ENCODE measurements around the gene POPDC3.

GRCh38 chr6:105136431-105137350 lies 43.1 kb downstream of the POPDC3 start:
- TF ChIP-seq, protein P1, sequence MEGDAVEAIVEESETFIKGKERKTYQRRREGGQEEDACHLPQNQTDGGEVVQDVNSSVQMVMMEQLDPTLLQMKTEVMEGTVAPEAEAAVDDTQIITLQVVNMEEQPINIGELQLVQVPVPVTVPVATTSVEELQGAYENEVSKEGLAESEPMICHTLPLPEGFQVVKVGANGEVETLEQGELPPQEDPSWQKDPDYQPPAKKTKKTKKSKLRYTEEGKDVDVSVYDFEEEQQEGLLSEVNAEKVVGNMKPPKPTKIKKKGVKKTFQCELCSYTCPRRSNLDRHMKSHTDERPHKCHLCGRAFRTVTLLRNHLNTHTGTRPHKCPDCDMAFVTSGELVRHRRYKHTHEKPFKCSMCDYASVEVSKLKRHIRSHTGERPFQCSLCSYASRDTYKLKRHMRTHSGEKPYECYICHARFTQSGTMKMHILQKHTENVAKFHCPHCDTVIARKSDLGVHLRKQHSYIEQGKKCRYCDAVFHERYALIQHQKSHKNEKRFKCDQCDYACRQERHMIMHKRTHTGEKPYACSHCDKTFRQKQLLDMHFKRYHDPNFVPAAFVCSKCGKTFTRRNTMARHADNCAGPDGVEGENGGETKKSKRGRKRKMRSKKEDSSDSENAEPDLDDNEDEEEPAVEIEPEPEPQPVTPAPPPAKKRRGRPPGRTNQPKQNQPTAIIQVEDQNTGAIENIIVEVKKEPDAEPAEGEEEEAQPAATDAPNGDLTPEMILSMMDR (IDR thresholded peaks at IDR 0.05) = peak in 8 of 12 donors; percentile 6 to 35 (median 20)
- TF ChIP-seq POLR2A (IDR thresholded peaks at IDR 0.05) = peak in 1 of 2 donors; percentile 68
